ENCODE results near the gene CCNE1. TPM values are rescaled to one million over a fixed set of nuclear protein-coding genes. Genes with fewer than 3 reads are reported as not detected.
A peak's percentile ranks its signal among the peaks of the same experiment; 100 is the strongest.

CCNE1 gene
- total RNA-seq, 1 experiment from 2014 or later = 36.0 TPM

DNA sequence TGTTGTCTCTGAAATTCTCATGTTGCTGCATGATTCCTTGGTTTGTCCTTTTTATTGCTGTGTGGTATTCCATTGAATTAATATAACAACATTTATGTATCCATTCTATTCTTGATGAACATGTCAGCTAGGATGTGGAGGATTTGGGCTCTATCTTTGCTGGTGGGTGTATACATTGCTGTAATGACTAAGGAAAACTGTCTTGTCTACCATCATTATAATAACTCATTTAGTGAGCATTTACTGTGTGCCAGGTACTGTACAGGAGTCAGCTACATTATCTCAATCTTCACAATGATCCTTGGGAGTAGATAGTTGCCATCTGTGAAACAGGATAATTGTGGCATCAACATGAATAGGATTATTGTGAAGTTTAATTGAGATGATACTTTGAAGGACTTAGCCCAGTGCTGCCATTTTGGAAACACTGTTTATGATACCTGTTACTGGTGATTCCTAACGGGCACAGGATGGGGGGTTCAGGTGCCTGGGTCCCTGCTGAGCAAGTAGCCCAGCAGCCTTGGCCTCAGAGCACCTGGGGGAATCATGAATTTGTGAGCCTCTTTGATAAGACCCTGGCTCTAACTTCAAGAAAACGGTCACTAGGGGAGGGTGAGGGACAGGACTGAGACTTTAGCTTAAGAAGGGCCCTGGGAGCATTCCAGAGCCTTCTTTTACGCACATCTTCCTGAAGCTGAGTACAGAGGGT is 1.8 kb upstream of the CCNE1 start:
- DNase-seq (ENCODE audit: low spot score) (no peak), ATAC-seq (no peak)
- H3K9me3 Mint-ChIP-seq = no peaks in the 10 kb centered on the region
- no peak overlapping the region for H3K27ac Mint-ChIP-seq
- peak overlapping the region; percentile 74 for H3K4me3 Mint-ChIP-seq
- H3K36me3 Mint-ChIP-seq = peaks cover 7% of the 10 kb centered on the region; the same call in 1 of the 2 replicates
- H3K27me3 Mint-ChIP-seq (ENCODE audit: low read depth) = peaks cover 5% of the 10 kb centered on the region; the same call in 1 of the 2 replicates
- POLR2A ChIA-PET = no interaction called here
- CTCF ChIA-PET = no interaction called here
- peaks cover 10% of the 10 kb centered on the region for H3K4me1 Mint-ChIP-seq
- TF ChIP-seq ZNF121 (CRISPR knock-in tag; IDR thresholded peaks at IDR 0.05) (no peak), TEAD4 (CRISPR knock-in tag; IDR thresholded peaks at IDR 0.05) (no peak), OVOL2 (CRISPR knock-in tag; IDR thresholded peaks at IDR 0.05; ENCODE audit: borderline replicate concordance) (no peak), ZNF232 (CRISPR knock-in tag; IDR thresholded peaks at IDR 0.05) (no peak), NR2C2 (CRISPR knock-in tag; IDR thresholded peaks at IDR 0.05) (no peak), HMGA2 (CRISPR knock-in tag; IDR thresholded peaks at IDR 0.05) (no peak), SOX15 (CRISPR knock-in tag; IDR thresholded peaks at IDR 0.05) (no peak), ZNF396 (CRISPR knock-in tag; IDR thresholded peaks at IDR 0.05; ENCODE audit: borderline replicate concordance) (no peak)
- TF ChIP-seq, protein P1, sequence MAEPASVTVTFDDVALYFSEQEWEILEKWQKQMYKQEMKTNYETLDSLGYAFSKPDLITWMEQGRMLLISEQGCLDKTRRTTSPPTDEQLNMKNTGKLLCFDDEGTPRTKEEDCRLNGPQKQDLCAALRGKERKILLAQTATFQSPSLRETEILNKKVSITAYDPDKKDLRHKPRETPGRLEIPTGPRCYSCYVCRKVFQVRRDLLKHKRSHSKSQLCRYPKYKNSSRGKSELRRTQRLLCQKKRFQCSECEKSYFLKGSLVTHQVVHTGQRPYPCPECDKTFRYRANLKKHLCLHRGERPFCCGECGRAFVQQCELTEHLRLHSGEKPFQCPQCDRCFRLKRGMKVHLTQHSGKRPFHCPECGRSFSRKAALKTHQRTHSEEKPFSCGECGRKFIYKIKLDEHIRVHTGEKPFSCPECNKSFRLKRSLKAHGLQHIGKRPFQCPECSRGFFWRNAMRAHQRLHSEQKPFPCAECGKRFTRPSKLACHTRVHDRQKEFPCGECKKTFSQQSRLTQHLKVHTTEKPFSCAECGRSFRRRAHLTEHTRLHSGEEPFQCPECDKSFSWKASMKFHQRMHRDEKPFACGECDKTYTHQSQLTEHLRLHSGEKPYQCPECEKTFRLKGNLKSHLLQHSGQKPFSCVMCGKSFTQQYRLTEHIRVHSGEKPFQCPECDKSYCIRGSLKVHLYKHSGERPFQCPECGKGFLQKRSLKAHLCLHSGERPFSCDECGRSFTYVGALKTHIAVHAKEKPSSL (CRISPR knock-in tag; conservative IDR thresholded peaks at IDR 0.05) = no peak
- TF ChIP-seq, protein P2, sequence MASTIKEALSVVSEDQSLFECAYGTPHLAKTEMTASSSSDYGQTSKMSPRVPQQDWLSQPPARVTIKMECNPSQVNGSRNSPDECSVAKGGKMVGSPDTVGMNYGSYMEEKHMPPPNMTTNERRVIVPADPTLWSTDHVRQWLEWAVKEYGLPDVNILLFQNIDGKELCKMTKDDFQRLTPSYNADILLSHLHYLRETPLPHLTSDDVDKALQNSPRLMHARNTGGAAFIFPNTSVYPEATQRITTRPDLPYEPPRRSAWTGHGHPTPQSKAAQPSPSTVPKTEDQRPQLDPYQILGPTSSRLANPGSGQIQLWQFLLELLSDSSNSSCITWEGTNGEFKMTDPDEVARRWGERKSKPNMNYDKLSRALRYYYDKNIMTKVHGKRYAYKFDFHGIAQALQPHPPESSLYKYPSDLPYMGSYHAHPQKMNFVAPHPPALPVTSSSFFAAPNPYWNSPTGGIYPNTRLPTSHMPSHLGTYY (CRISPR knock-in tag; IDR thresholded peaks at IDR 0.05) = no peak
- TF ChIP-seq, protein P3, sequence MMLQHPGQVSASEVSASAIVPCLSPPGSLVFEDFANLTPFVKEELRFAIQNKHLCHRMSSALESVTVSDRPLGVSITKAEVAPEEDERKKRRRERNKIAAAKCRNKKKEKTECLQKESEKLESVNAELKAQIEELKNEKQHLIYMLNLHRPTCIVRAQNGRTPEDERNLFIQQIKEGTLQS (CRISPR knock-in tag; conservative IDR thresholded peaks at IDR 0.05) = no peak
- TF ChIP-seq, protein P4, sequence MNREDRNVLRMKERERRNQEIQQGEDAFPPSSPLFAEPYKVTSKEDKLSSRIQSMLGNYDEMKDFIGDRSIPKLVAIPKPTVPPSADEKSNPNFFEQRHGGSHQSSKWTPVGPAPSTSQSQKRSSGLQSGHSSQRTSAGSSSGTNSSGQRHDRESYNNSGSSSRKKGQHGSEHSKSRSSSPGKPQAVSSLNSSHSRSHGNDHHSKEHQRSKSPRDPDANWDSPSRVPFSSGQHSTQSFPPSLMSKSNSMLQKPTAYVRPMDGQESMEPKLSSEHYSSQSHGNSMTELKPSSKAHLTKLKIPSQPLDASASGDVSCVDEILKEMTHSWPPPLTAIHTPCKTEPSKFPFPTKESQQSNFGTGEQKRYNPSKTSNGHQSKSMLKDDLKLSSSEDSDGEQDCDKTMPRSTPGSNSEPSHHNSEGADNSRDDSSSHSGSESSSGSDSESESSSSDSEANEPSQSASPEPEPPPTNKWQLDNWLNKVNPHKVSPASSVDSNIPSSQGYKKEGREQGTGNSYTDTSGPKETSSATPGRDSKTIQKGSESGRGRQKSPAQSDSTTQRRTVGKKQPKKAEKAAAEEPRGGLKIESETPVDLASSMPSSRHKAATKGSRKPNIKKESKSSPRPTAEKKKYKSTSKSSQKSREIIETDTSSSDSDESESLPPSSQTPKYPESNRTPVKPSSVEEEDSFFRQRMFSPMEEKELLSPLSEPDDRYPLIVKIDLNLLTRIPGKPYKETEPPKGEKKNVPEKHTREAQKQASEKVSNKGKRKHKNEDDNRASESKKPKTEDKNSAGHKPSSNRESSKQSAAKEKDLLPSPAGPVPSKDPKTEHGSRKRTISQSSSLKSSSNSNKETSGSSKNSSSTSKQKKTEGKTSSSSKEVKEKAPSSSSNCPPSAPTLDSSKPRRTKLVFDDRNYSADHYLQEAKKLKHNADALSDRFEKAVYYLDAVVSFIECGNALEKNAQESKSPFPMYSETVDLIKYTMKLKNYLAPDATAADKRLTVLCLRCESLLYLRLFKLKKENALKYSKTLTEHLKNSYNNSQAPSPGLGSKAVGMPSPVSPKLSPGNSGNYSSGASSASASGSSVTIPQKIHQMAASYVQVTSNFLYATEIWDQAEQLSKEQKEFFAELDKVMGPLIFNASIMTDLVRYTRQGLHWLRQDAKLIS (CRISPR knock-in tag; IDR thresholded peaks at IDR 0.05; ENCODE audit: borderline replicate concordance) = no peak
- TF ChIP-seq, protein P5, sequence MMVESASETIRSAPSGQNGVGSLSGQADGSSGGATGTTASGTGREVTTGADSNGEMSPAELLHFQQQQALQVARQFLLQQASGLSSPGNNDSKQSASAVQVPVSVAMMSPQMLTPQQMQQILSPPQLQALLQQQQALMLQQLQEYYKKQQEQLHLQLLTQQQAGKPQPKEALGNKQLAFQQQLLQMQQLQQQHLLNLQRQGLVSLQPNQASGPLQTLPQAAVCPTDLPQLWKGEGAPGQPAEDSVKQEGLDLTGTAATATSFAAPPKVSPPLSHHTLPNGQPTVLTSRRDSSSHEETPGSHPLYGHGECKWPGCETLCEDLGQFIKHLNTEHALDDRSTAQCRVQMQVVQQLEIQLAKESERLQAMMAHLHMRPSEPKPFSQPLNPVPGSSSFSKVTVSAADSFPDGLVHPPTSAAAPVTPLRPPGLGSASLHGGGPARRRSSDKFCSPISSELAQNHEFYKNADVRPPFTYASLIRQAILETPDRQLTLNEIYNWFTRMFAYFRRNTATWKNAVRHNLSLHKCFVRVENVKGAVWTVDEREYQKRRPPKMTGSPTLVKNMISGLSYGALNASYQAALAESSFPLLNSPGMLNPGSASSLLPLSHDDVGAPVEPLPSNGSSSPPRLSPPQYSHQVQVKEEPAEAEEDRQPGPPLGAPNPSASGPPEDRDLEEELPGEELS (CRISPR knock-in tag; IDR thresholded peaks at IDR 0.05) = no peak
- TF ChIP-seq, protein P6, sequence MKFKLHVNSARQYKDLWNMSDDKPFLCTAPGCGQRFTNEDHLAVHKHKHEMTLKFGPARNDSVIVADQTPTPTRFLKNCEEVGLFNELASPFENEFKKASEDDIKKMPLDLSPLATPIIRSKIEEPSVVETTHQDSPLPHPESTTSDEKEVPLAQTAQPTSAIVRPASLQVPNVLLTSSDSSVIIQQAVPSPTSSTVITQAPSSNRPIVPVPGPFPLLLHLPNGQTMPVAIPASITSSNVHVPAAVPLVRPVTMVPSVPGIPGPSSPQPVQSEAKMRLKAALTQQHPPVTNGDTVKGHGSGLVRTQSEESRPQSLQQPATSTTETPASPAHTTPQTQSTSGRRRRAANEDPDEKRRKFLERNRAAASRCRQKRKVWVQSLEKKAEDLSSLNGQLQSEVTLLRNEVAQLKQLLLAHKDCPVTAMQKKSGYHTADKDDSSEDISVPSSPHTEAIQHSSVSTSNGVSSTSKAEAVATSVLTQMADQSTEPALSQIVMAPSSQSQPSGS (CRISPR knock-in tag; IDR thresholded peaks at IDR 0.05; ENCODE audit: borderline replicate concordance, low read depth) = no peak
- TF ChIP-seq, protein P7, sequence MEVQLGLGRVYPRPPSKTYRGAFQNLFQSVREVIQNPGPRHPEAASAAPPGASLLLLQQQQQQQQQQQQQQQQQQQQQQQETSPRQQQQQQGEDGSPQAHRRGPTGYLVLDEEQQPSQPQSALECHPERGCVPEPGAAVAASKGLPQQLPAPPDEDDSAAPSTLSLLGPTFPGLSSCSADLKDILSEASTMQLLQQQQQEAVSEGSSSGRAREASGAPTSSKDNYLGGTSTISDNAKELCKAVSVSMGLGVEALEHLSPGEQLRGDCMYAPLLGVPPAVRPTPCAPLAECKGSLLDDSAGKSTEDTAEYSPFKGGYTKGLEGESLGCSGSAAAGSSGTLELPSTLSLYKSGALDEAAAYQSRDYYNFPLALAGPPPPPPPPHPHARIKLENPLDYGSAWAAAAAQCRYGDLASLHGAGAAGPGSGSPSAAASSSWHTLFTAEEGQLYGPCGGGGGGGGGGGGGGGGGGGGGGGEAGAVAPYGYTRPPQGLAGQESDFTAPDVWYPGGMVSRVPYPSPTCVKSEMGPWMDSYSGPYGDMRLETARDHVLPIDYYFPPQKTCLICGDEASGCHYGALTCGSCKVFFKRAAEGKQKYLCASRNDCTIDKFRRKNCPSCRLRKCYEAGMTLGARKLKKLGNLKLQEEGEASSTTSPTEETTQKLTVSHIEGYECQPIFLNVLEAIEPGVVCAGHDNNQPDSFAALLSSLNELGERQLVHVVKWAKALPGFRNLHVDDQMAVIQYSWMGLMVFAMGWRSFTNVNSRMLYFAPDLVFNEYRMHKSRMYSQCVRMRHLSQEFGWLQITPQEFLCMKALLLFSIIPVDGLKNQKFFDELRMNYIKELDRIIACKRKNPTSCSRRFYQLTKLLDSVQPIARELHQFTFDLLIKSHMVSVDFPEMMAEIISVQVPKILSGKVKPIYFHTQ (CRISPR knock-in tag; IDR thresholded peaks at IDR 0.05) = no peak
- TF ChIP-seq, protein P8, sequence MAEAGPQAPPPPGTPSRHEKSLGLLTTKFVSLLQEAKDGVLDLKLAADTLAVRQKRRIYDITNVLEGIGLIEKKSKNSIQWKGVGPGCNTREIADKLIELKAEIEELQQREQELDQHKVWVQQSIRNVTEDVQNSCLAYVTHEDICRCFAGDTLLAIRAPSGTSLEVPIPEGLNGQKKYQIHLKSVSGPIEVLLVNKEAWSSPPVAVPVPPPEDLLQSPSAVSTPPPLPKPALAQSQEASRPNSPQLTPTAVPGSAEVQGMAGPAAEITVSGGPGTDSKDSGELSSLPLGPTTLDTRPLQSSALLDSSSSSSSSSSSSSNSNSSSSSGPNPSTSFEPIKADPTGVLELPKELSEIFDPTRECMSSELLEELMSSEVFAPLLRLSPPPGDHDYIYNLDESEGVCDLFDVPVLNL (CRISPR knock-in tag; IDR thresholded peaks at IDR 0.05; ENCODE audit: borderline replicate concordance, low read depth) = no peak
- TF ChIP-seq, protein P9, sequence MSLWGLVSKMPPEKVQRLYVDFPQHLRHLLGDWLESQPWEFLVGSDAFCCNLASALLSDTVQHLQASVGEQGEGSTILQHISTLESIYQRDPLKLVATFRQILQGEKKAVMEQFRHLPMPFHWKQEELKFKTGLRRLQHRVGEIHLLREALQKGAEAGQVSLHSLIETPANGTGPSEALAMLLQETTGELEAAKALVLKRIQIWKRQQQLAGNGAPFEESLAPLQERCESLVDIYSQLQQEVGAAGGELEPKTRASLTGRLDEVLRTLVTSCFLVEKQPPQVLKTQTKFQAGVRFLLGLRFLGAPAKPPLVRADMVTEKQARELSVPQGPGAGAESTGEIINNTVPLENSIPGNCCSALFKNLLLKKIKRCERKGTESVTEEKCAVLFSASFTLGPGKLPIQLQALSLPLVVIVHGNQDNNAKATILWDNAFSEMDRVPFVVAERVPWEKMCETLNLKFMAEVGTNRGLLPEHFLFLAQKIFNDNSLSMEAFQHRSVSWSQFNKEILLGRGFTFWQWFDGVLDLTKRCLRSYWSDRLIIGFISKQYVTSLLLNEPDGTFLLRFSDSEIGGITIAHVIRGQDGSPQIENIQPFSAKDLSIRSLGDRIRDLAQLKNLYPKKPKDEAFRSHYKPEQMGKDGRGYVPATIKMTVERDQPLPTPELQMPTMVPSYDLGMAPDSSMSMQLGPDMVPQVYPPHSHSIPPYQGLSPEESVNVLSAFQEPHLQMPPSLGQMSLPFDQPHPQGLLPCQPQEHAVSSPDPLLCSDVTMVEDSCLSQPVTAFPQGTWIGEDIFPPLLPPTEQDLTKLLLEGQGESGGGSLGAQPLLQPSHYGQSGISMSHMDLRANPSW (CRISPR knock-in tag; conservative IDR thresholded peaks at IDR 0.05; ENCODE audit: low read depth) = no peak
